ENCODE measurements around the gene S100PBP.

DNA sequence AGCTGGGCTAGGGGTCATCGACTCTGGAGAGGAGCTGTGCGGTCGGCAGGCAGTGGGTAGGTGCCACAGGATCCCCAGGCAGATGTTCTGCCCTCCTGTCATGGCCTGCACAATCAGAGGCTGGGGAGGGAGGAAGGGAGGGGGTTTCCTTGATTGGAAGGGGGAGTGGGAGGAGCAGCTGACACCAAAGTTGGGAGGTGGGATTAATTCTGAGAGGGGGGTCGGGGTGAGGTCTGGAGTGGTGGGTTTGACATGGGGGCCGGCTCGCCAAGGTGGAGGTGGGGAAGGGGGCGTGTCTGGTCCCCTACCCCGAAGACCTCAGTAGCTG is 68.2 kb downstream of the S100PBP start:
- TF ChIP-seq HDGF (IDR thresholded peaks at IDR 0.05; ENCODE audit: borderline replicate concordance) (no peak), SUZ12 (IDR thresholded peaks at IDR 0.05) (no peak), ELF4 (IDR thresholded peaks at IDR 0.05) (no peak), LEF1 (IDR thresholded peaks at IDR 0.05; ENCODE audit: borderline replicate concordance) (no peak), FOXM1 (IDR thresholded peaks at IDR 0.05; ENCODE audit: borderline replicate concordance) (no peak), SP1 (IDR thresholded peaks at IDR 0.05) (no peak), NFRKB (IDR thresholded peaks at IDR 0.05) (no peak)
